Measurements from ENCODE around the gene SIGLEC8.

Gene SIGLEC8

DNA sequence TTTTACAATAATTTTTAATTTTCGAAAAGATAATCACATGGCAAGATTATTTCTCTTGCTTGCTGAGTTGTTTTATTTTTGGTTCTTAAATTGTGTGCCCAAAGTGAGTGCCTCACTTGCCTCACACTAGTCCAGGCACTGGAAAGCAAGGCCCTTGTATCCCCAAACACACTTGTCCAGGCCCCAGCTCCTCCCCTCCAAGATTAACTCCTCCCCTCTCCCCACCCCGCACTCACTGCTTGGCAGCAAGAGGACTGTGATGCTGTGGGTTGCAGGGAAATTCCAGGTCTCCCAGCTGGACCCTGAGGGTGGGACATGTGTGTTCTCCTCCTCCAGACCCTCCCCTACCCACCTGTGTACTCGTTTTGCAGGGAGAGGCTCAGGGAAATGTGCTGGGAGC lies 39.4 kb upstream of the SIGLEC8 start:
- TF ChIP-seq, protein P1, sequence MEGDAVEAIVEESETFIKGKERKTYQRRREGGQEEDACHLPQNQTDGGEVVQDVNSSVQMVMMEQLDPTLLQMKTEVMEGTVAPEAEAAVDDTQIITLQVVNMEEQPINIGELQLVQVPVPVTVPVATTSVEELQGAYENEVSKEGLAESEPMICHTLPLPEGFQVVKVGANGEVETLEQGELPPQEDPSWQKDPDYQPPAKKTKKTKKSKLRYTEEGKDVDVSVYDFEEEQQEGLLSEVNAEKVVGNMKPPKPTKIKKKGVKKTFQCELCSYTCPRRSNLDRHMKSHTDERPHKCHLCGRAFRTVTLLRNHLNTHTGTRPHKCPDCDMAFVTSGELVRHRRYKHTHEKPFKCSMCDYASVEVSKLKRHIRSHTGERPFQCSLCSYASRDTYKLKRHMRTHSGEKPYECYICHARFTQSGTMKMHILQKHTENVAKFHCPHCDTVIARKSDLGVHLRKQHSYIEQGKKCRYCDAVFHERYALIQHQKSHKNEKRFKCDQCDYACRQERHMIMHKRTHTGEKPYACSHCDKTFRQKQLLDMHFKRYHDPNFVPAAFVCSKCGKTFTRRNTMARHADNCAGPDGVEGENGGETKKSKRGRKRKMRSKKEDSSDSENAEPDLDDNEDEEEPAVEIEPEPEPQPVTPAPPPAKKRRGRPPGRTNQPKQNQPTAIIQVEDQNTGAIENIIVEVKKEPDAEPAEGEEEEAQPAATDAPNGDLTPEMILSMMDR (conservative IDR thresholded peaks at IDR 0.05; ENCODE audit: low read depth, low read length) = no peak
- no peak for DNase-seq (ENCODE audit: low read depth)
- no peak overlapping the region for H3K4me3 ChIP-seq (ENCODE audit: low read length)

GRCh38 chr19:51493776-51494175 lies 35.5 kb upstream of the SIGLEC8 start:
- H3K4me3 ChIP-seq (ENCODE audit: low read length) = no peak overlapping the region
- no peak for DNase-seq (ENCODE audit: low read depth)
- TF ChIP-seq, protein P1 (conservative IDR thresholded peaks at IDR 0.05; ENCODE audit: low read depth, low read length) = no peak

GRCh38 chr19:51491586-51491985 lies 33.3 kb upstream of the SIGLEC8 start:
- TF ChIP-seq, protein P1 (conservative IDR thresholded peaks at IDR 0.05; ENCODE audit: low read depth, low read length) = no peak
- H3K4me3 ChIP-seq (ENCODE audit: low read length) = no peak overlapping the region
- no peak for DNase-seq (ENCODE audit: low read depth)

DNA sequence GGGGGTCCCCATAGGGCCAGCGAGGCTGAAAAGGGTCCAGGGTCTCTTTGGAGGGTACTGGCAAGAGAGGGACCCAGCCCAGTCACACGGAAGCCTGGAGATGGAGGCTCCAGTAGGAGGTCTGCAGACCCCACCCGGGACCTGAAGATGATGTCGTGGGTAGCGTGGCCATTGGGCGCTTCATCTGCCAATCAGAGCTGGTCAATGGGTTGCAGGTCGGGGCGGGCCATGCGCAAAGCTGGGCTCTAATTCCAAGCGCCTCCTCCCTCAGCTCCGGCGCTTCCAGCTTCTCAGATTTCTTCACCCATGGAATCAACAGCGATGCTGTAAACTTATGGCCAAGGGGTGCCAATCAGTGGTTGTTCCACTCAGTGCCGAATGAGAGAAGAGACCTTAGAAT lies 32.4 kb upstream of the SIGLEC8 start:
- no peak overlapping the region for H3K4me3 ChIP-seq (ENCODE audit: low read length)
- no peak for DNase-seq (ENCODE audit: low read depth)
- TF ChIP-seq, protein P1 (conservative IDR thresholded peaks at IDR 0.05; ENCODE audit: low read depth, low read length) = no peak

GRCh38 chr19:51489113-51489512 lies 30.9 kb upstream of the SIGLEC8 start:
- DNase-seq (ENCODE audit: low read depth) = no peak
- H3K4me3 ChIP-seq (ENCODE audit: low read length) = no peak overlapping the region
- TF ChIP-seq, protein P1 (conservative IDR thresholded peaks at IDR 0.05; ENCODE audit: low read depth, low read length) = no peak

GRCh38 chr19:51488491-51488890 lies 30.2 kb upstream of the SIGLEC8 start:
- TF ChIP-seq, protein P1 (conservative IDR thresholded peaks at IDR 0.05; ENCODE audit: low read depth, low read length) = no peak
- no peak for DNase-seq (ENCODE audit: low read depth)
- no peak overlapping the region for H3K4me3 ChIP-seq (ENCODE audit: low read length)

DNA sequence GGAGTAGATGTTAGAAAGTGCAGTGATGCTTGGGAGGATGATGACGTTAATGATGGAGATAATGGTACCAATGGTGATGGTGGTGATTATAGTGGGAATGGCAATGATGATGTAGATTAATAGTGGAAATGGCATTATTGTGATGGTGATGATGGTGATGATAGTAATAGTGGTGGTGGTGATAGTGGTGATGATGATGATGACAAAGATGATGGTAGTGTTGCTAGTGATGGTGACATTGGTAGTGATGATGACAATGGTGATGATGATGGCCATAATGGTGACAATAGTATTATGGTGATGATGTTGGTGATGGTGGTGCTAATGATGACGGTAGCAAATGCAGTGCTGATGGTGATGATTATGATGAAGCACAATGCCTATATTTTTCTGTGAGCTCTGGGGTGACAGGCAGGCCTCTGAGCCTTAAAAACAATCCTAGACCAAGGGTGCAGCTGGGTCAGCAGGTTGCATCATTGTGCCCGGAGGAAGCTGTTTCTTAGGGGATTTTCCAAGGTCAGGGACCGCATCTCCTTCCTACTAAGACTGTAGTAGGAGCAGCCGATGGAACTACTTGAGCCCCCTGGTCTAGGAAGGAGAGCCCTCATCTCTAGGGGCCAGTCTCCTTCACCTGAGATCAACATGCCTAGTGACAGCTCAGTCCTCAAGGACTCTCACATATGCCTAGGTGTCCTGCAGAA lies 27.9 kb upstream of the SIGLEC8 start:
- no peak for DNase-seq (ENCODE audit: low read depth)
- TF ChIP-seq, protein P1 (conservative IDR thresholded peaks at IDR 0.05; ENCODE audit: low read depth, low read length) = no peak

More for the DNA sequence above, 27.9 kb upstream of the SIGLEC8 start:
- H3K4me3 ChIP-seq (ENCODE audit: low read length) = no peak overlapping the region
